IMR-90 (cell line): Measurements from ENCODE around the gene NECTIN2. TPM values are rescaled to one million over a fixed set of nuclear protein-coding genes. Genes with fewer than 3 reads are reported as not detected.
"Not testable (repeated sequence)": the region's sequence is repeated elsewhere in the genome, so short reads cannot be mapped to it uniquely, and the experiment has no call there.

Source experiments
- ATAC-seq: fragments of 200-7000 bp; cut with Tn5 transposase; 2 replicates; pipeline ENCODE4 v1.9.1; 2020; ENCODE audit warnings: low read depth, mild to moderate bottlenecking, moderate library complexity
- BruUV-seq: library from RNA; stranded (reverse); fragments of 400-500 nt; replicated peaks from 2 replicates; lab custom pipeline; 2021; lab: Mats Ljungman, UMichigan
- CTCF ChIA-PET: fragments of 300-600 bp; formaldehyde crosslinking; extraction: SDS; loops from one replicate; lab custom pipeline; 2021; ENCODE audit warnings: antibody characterized with exemption; lab: Yijun Ruan, JAX
- POLR2A ChIA-PET: fragments of 300-600 bp; sonication (Branson Sonifier 250); formaldehyde crosslinking; loops from one replicate; lab custom pipeline; 2022; ENCODE audit warnings: antibody characterized with exemption; ENCODE audit not compliant: unreplicated experiment; lab: Charles Lee
- DNase-seq: peaks from one replicate; pipeline ENCODE4 v3.0.0; 2013
- H2AFZ ChIP-seq: replicated peaks from 2 replicates; pipeline ENCODE3; 2013; ENCODE audit warnings: low read length, mild to moderate bottlenecking; ENCODE audit not compliant: poor library complexity
- H2AK5ac ChIP-seq: 2 replicates; pipeline ENCODE4 v1.6.1; 2013; ENCODE audit warnings: low read depth, low read length, inconsistent platforms
- H2AK9ac ChIP-seq: replicated peaks from 2 replicates; pipeline ENCODE3; 2013; ENCODE audit warnings: mild to moderate bottlenecking, low read depth, low read length, moderate library complexity; ENCODE audit not compliant: poor library complexity
- H2BK120ac ChIP-seq: 2 replicates; pipeline ENCODE4 v1.6.1; 2013; ENCODE audit warnings: low read depth, low read length, inconsistent platforms
- H2BK15ac ChIP-seq: 3 replicates; pipeline ENCODE4 v1.6.1; 2013; ENCODE audit warnings: low read depth, low read length, inconsistent platforms
- H2BK20ac ChIP-seq: 2 replicates; pipeline ENCODE4 v1.6.1; 2013; ENCODE audit warnings: low read depth, mild to moderate bottlenecking, inconsistent platforms, low read length, moderate library complexity
- H2BK5ac ChIP-seq: 2 replicates; pipeline ENCODE4 v1.6.1; 2013; ENCODE audit warnings: mild to moderate bottlenecking, low read depth, low read length, inconsistent platforms; ENCODE audit not compliant: poor library complexity, severe bottlenecking
- H3K14ac ChIP-seq: replicated peaks from 2 replicates; pipeline ENCODE4 v1.6.1; 2013; ENCODE audit warnings: low read depth, low read length, inconsistent platforms
- H3K18ac ChIP-seq: 2 replicates; pipeline ENCODE4 v1.6.1; 2013; ENCODE audit warnings: low read depth, low read length, control low read depth
- H3K23ac ChIP-seq: 2 replicates; pipeline ENCODE4 v1.6.1; 2013; ENCODE audit warnings: low read depth, low read length, inconsistent platforms
- H3K27ac ChIP-seq: 2 replicates; pipeline ENCODE4 v1.5.1; 2013; ENCODE audit warnings: mild to moderate bottlenecking, control low read depth, low read length; ENCODE audit not compliant: insufficient read depth
- H3K27me3 ChIP-seq: 2 replicates; pipeline ENCODE4 v1.6.1; 2013; ENCODE audit warnings: low read length; ENCODE audit not compliant: control insufficient read depth, insufficient read depth
- H3K36me3 ChIP-seq: 2 replicates; pipeline ENCODE4 v1.6.1; 2013; ENCODE audit warnings: low read length, mixed read lengths; ENCODE audit not compliant: control insufficient read depth, insufficient read depth
- H3K4ac ChIP-seq: 2 replicates; pipeline ENCODE4 v1.6.1; 2013; ENCODE audit warnings: low read depth, low read length, inconsistent platforms
- H3K4me1 ChIP-seq: 2 replicates; pipeline ENCODE4 v1.6.1; 2013; ENCODE audit warnings: low read length, mixed read lengths; ENCODE audit not compliant: control insufficient read depth, insufficient read depth
- H3K4me2 ChIP-seq: 2 replicates; pipeline ENCODE4 v1.6.1; 2013; ENCODE audit warnings: low read depth, mild to moderate bottlenecking, control low read depth, low read length, moderate library complexity
- H3K4me3 ChIP-seq: 2 replicates; pipeline ENCODE4 v1.5.1; 2013; ENCODE audit warnings: low read depth, mild to moderate bottlenecking, control low read depth, low read length, moderate library complexity; ENCODE audit not compliant: insufficient read depth
- H3K56ac ChIP-seq: 2 replicates; pipeline ENCODE4 v1.6.1; 2013; ENCODE audit warnings: low read length, inconsistent platforms; ENCODE audit not compliant: insufficient read depth; ENCODE audit errors: extremely low read depth
- H3K79me1 ChIP-seq, 2 experiments: 2 replicates each; pipeline ENCODE4 v1.6.1; 2013; ENCODE audit warnings: low read length in 2 of 2, inconsistent platforms in 1 of 2, low read depth in 1 of 2
- H3K9ac ChIP-seq: 2 replicates; pipeline ENCODE4 v1.6.1; 2013; ENCODE audit warnings: low read depth, low read length, control low read depth
- H3K9me1 ChIP-seq: 2 replicates; pipeline ENCODE4 v1.6.1; 2013; ENCODE audit warnings: low read length, inconsistent platforms; ENCODE audit not compliant: insufficient read depth
- H3K9me3 ChIP-seq: 2 replicates; pipeline ENCODE4 v1.6.1; 2013; ENCODE audit warnings: low read length; ENCODE audit not compliant: control insufficient read depth, insufficient read depth
- H4K20me1 ChIP-seq: 2 replicates; pipeline ENCODE4 v1.6.1; 2013; ENCODE audit warnings: low read length, inconsistent platforms; ENCODE audit not compliant: insufficient read depth
- H4K5ac ChIP-seq: 2 replicates; pipeline ENCODE4 v1.6.1; 2013; ENCODE audit warnings: mild to moderate bottlenecking, low read depth, low read length, control low read depth
- H4K8ac ChIP-seq, 2 experiments: 2 replicates each; pipeline ENCODE4 v1.6.1; 2013; ENCODE audit warnings: low read depth in 2 of 2, low read length in 2 of 2, control low read depth in 1 of 2, inconsistent platforms in 1 of 2
- H4K91ac ChIP-seq: 2 replicates; pipeline ENCODE4 v1.6.1; 2013; ENCODE audit warnings: low read depth, low read length, inconsistent platforms; ENCODE audit not compliant: insufficient read depth
- WGBS, 2 experiments: methylation state at CpG; one replicate each; pipeline versions ENCODE4 v1.1.5 to v1.1.7; 2013; ENCODE audit warnings: missing lambda C conversion rate in 2 of 2; ENCODE audit not compliant: insufficient read length in 1 of 2; ENCODE audit errors: extremely low coverage in 2 of 2; 5-methylcytosine and 5-hydroxymethylcytosine counted together
- dilution Hi-C: fragments of 300-500 bp; cut with HindIII; formaldehyde crosslinking; loops from one replicate; pipeline ENCODE4 v1.14.3; 2018; ENCODE audit warnings: low sequenced_read_pairs; ENCODE audit not compliant: unreplicated experiment
- in situ Hi-C: fragments of 300-500 bp; cut with MboI; formaldehyde crosslinking; loops from 3 replicates; pipeline ENCODE4 v1.14.3; 2019; ENCODE audit warnings: low sequenced_read_pairs, inconsistent platforms, mixed read lengths
- intact Hi-C: fragments of 100-400 bp; cut with micrococcal nuclease; formaldehyde crosslinking; loops from 2 replicates; pipeline ENCODE4 v1.10.0; 2022
- polyA plus RNA-seq, 3 experiments: library from polyadenylated mRNA; depleted of rRNA; stranded (reverse); fragments of >200 nt; gene quantifications; 2 replicates each; pipeline ENCODE4 v1.2.3, GENCODE V29; 2012; ENCODE audit warnings: low replicate concordance in 1 of 3
- total RNA-seq: library from RNA; depleted of rRNA; stranded (reverse); fragments of >200 nt; gene quantifications from 2 replicates; pipeline ENCODE4 v1.2.3, GENCODE V29; 2012

Gene NECTIN2
- total and polyA plus RNA-seq, 2 of the 4 experiments (the other 2 are of a cell fraction) = 77.8 to 170 TPM

DNA sequence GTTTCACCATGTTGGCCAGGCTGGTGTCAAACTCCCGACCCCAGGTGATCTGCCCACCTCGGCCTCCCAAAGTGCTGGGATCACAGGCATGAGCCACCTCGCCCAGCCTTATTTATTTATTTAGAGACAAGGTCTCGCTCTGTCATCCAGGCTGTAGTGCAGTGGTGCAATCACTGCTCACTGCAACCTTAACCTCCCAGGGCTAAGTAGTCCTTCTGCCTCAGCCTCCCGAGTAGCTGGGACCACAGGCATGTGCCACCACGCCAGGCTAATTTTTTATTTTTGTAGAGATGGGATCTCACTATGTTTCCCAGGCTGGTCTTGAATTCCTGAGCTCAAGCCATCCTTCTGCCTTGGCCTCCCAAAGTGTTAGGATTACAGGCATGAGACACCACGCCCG is 11.7 kb upstream of the NECTIN2 start:
- H3K4me2 ChIP-seq, H2BK5ac ChIP-seq, intact Hi-C loops, H3K9me1 ChIP-seq, H4K20me1 ChIP-seq, H4K8ac ChIP-seq, H3K4me3 ChIP-seq, POLR2A ChIA-PET, H2AK9ac ChIP-seq, in situ Hi-C loops, DNase-seq, H3K27ac ChIP-seq, H3K23ac ChIP-seq, H2BK120ac ChIP-seq, H2AFZ ChIP-seq, H4K5ac ChIP-seq, H4K91ac ChIP-seq, H3K9ac ChIP-seq, H3K36me3 ChIP-seq, H3K4me1 ChIP-seq, H3K18ac ChIP-seq, H3K79me1 ChIP-seq, H2BK15ac ChIP-seq, H2BK20ac ChIP-seq, BruUV-seq, dilution Hi-C loops, ATAC-seq, H3K14ac ChIP-seq, H3K9me3 ChIP-seq, H3K56ac ChIP-seq, H2AK5ac ChIP-seq, H3K4ac ChIP-seq: not testable (repeated sequence)
- CTCF ChIA-PET = interaction anchor here (0.8 kb wide), 1 partner anchor 12 kb away, joined by 3 read pairs; the partner anchor contains the start of gene NECTIN2
- H3K27me3 ChIP-seq = peaks cover 17% of the 10 kb centered on the region
- WGBS, 2 experiments = no CpG with 5 or more reads among the region's 8 CpGs
